HG03378 (cell line): Measurements from ENCODE around the gene GPC1.
"Not testable (repeated sequence)": the region's sequence is repeated elsewhere in the genome, so short reads cannot be mapped to it uniquely, and the experiment has no call there.

Source experiments
- ATAC-seq: cut with Tn5 transposase; IDR thresholded peaks from one replicate; pipeline ENCODE4 v1.9.1; 2021; ENCODE audit warnings: mild to moderate bottlenecking, moderate library complexity; ENCODE audit not compliant: unreplicated experiment

Gene GPC1

DNA sequence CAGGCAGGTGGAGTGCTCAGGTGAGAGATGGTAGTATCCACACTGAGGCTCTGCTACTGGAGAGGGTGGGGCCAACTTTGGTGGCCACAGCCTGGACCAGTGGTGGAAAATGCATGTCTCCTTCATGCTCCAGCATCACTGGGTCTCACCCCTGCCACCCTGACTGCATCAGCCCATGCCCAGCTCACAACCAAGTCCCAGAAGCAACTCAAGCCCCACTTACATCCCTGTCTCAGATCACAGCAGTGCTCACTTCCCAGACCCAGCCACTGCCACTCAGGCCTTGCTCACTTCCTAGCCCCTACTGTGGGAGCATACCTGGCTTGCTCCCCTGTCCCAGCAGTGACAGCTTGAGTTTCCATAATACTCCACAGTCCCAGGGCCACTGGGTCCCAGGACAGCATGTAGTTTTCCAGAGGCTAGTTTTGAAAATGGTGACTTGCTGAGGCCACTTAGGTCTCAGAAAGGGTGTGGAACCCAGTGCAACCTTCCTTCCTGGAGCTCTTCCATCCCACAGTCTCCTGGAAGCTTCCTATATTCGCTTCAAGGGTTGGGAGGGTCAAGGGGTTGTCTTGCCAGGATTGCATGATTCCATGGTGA is 58.8 kb downstream of the GPC1 start:
- no peak for ATAC-seq

DNA sequence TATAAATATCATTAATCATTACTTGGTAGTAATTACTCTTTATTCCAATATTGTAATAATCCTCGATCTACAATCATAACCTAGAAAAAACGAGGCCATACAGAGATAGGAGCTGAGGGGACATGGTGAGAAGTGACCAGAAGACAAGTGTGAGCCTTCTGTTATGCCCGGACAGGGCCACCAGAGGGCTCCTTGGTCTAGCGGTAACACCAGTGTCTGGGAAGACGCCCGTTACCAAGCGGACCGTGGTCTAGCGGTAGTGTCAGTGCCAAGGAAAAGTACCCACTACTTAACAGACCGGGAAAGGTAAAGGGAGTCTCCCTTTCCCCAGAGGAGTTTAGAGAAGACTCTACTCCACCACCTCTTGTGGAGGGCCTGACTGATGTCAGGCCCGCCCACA is 59.5 kb downstream of the GPC1 start:
- not testable (repeated sequence) for ATAC-seq

DNA sequence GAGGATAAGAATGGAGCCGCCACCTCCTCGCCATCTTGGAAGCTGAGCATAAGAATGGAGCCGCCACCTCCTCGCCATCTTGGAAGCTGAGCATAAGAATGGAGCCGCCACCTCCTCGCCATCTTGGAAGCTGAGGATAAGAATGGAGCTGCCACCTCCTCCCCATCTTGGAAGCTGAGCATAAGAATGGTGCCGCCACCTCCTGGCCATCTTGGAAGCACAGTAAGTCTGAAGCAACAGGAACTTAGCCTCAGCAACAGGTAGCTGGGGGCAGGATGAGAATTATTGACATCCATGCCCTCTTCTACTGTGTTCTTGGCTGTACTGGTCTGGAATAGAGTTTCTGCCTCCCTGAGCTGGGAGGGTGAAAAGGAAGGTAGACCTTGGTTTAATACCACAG is 61.6 kb downstream of the GPC1 start:
- ATAC-seq = not testable (repeated sequence)

DNA sequence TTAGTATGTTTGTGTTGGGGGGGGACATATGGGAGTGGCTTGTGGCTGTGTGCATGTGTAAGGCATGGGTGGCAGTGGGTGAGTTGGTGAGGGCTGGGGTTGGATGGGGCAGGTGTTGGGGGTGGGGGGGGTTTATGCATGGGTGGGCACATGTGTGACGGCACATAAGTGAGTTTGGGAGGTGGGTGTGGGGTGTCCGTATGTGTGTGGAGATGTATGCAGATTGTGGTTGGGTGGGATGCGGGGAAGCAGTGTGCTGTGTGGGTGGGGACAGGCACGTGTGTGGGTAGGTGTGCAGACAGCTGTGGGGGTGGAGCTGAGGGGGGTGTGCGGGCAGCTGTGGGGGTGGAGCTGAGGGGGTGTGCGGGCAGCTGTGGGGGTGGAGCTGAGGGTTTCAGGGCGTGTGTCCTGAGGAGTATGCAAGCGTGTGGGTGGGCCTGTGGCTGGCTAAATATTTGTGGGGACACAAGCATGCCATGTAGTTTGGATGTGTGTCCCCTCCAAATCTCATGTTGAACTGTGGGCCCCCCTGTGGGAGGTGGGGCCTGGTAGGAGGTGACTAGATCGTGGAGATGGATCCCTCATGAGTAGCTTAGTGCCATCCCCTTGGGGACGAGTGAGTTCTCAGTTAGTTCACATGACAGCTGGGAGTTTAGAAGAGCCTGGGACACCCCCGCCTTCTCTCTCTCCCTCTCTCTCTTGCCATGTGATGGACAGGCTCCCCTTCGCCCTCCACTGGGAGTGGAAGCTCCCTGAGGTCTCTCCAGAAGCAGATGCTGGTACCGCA is 62.9 kb downstream of the GPC1 start:
- ATAC-seq = no peak

DNA sequence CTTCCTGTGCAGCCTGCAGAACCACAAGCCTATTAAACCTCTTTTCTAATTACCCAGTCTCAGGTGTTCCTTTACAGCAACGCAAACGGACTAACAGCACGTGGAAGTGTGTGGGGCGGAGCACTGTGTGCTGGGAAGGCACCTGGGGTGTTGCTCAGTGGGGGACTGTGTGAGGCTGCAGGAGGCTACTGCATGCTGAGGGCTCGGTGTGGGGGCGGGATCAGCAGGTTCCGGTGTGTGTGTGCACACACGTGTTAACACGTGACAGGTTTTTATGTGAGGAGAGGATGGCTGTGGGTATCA is 63.4 kb downstream of the GPC1 start:
- ATAC-seq = no peak

DNA sequence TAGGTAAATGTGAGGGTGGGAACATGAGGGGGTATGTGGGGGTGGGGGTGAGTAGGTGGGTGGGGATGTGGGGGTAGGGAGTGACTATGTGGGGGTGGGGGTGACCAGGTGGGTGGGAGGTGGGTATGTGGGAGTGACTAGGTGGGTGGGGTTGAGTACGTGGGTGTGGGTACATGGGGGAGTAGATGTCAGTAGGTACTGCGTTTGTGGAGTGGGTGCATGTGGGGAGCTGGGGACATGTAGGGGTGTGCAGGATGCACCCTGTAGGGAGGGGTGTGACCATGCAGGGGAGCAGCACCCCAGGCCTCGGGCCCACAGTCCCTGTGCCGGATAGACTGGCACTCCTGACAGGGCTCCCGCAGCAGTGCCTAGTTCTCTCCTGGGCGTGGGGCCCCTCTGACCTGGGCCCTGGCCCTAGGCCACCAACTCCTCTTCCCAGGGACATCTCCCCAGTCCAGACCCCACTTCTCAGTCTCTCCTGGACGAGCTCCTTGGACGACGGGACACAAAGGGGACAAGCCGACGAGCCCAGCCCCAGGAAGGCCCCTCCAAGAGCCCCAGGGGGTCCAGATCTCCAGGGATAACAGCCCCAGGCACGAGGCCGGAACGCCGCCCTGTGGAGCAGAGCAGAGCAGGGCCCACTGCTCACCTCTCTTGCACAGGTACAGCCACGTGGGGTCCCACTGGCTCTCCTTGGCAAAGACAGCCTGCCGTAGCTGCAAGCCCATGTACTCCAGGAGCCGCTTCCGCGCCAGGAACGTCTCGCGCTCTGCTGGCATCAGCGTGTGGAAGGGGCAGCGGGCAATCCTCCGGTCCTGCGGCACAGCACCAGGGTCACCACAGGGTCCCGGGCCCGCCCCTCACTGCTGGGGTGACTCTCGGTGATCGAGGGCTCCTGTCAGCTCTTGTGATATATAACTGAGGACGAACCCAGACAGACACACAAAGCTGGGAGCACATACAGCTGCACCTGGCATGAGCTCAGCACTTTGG is 64.1 kb downstream of the GPC1 start:
- ATAC-seq = no peak

DNA sequence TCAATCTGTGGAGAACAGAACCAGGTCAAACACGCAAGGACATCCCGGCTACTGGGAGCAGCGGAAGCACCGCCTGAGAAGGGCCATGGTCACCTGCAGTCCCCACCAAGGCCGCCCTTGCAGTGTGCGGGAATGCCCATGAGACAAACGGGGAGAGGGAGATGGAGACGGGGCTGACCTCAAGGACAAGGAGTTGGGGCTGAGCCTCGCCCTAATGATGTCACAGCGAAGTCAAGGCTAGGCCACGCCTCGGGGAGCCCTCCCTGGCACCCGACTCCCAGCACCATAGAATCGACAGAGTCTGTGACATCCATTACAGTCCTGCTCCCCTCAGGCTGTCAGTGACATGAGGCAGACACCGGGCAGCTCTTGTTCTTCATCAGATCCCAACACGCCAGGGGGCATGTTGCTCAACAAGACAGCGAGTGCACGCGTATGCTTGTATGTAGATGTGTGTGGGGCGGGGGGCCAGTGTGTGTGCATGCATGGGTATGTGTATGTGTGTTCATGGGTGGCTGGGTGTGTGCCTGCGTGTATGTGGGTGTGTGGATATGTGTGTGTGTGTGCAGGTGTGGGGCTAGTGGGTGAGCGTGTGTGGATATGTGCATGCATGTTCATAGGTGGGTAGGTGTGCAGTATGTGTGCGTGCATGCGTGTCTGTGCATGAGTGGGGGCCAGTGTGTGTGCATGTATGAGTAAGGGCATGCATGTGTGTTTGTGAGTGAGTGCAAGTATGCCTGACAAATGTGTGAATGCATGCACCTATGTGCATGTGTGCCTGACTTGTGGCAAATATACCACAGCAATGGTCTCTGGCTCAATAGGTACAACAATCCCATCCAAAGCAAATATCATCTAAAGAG is 65.3 kb downstream of the GPC1 start:
- ATAC-seq = no peak

DNA sequence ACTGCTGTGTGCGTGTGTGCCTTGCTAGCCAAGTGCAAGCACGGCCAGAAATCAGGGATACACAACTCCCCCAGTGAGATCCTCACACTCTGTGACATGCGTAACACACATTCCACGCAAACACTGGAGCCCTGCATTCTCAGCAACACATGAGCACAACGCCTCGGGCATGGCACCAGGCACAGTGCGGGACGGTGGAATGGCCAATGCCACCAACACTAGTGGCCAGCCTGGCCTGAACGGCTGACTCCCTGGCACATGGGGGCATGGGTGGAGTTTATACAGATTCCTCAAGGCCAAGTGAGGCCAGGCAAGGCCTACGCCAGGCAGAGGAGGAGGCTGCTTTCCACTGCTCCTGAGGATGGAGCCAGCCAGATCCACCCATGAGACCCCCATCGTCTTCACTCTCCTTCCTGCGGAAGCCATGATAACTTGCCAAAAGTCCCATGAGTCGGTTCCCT is 66.1 kb downstream of the GPC1 start:
- no peak for ATAC-seq

DNA sequence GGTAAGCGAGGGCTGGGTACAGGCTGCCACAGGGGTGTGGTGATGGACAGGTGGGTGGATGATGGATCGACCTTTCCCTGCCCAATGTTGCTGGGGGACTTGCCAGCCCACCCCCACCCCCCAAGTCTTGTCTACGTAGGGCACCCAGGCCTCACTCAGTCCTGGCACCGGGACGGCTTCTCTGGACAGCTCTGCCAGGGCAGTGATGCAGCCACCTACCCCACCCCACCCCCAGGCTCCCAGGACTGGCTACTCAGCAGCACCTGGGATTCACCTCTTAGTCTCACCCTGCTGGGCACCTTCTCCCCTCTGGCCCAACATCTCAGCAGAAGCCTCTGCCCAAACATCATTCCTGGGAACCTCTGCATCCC is 66.6 kb downstream of the GPC1 start:
- no peak for ATAC-seq

DNA sequence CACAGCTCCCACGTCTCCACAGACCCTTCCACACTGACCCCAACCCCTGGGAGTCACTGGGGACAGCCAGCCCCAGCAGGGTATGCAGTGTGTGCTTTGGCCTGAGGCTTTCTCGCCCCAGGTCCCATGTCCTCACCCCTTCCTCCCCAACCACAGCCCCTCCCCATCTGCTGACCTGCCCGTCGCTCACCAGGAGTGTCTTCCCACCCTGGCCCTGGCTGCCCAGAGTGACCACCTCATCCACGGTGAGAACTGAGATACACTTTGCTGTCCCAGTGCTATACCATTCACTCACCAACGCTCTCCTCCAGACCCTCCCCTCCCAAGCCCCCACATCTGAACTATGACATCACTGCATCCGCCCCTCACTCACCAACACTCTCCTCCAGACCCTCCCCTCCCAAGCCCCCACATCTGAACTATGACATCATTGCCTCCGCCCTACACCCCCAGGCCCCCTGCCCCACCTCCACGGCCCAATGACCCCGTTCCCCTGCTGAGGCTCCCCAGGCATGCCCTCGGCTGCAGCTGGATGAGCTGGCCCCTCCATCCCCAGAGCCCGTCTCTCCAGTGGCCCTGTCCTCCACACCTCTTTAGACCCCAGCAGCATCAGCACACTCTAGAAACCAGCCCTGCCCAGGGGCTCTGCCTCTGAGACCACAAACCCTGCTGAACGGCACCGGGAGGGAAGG is 67.1 kb downstream of the GPC1 start:
- no peak for ATAC-seq

DNA sequence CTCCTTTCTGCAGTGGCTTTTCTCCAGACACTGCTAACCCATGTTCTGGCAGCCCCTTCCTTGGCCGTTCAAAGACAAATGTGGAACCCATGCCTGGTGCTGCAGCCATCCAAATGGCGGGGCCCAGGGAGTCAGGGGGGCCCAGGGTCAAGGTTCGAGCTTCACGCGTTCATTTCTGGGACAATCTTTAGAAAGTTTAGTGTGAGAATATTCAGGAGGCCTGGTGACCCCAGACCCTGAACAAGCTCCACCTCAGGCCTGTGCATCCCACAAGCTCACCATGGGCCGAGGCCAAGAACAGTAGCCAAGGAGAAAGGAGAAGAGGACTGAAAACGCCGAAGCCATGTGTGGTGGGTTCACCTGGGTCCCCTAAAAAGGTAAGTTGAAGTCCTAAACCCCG is 67.9 kb downstream of the GPC1 start:
- ATAC-seq = no peak

DNA sequence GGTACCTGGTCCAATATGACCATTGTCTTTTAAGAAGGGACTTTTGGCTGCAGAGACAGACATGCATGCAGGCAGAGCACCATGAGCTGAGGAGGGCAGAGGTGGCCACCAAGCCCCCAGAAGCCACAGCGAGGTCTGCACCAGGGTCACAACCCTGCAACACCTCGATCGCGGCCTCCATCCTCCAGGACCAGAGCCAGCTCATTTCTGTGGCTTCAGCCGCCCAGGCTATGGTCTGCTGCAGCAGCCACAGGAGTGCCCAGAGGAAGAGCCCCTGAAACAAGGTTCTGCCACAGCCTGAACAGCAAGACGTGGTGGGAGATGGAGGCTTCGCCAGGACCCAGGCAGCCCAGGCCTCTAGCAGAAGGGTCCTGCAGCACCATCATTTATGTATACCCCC is 68.4 kb downstream of the GPC1 start:
- no peak for ATAC-seq

DNA sequence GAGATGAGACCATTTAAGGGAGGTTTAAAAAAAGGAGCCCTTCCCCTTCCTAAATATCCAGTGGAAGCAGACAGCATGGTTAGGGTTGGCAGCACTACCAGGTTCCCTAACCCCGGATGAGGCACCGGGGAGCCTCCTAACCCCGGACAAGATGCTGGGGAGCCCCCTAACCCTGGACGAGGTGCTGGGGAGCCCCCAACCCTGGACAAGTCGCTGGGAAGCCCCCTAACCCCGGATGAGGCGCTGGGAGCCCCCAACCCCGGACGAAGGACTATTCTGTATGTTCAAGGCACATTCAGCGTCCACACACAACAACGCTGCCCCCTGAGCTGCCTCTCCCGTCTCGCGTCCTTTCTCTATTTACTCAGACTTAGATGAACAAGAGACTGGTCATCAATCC is 70.4 kb downstream of the GPC1 start:
- ATAC-seq = no peak

DNA sequence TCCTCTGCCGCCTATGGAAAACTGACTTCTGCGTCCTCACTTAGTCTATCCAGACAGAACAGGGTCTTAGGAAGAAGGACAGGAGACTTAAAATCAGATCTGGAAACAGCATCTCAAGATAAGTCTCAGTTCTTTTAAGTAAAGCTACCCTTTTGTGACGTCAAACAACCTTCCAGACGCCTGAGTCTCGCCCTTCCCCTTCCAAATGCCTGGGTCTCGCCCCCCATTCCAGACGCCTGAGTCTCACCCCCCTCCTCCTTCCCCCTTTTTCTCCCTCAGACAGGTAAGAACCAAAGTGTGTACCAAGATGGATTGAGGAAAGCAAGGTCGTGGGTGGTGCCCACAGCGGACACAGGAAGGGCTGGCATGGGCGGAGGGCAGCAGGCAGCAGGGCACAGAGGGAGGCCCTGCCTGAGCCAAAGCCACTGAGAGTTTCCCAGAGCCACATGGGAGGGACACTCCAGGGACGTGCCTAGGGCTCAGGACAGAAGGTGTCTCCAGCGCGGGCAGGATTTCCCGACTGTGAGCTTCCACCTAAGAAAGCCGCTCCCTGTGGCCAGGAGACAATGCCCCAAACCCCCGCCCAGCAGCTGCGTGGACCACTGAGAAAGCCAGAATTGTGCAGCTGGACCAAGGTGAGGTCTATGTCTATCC is 71.1 kb downstream of the GPC1 start:
- ATAC-seq = no peak

DNA sequence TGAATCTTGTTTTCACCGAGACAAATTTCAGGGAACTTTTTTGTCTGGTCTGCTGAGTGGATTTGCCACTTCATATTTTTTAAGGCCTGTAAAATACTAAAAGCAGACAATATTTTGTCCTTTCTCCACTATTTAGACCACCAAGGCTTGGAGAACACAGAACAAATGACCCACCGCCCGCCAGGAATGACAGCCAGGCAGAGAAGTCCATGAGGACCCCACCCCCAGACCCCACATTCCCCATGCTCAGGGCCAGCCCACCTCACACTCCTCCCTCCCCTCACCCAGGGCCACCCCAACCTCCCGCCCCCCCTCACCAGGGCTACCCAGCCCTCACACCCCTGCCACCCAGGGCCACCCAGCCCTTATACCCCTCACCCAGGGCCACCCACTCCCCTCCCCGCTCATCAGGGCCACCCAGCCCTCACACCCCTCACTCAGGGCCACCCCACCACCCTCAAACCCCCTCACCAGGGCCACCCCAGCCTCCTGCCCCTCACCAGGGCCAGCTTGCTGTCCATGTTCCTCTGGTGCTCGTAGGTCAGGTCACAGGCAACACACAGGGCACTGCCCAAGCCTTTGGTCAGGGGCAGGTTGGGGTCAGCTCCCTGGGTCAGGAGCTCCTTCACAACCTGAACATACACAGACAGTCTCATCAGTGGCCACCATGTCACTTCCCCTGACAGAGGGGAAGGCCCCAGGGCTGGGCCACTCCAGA is 71.8 kb downstream of the GPC1 start:
- ATAC-seq = no peak

DNA sequence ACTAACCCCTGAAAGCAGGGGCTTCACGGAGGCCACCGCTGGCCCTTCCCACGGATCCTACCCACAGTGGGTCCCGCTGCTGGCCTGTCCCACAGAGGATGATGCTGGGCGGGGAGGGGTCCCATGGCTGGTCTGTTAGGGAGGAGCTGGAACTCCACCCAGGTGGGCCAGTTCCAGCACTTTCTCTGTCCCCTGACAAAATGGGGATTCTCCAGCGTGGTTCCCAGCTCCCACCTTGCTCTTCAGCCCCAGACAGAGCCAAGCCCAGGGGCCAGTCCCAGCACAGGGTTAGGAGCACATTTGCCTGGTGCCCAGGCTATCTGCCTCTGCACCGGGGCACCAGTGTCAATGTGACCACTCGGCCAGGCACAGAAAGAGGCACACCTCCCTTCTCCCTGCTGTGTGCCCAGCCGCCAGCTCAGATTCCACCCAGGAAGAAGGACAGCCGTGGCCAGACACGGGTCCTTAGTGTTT is 72.4 kb downstream of the GPC1 start:
- ATAC-seq = no peak

DNA sequence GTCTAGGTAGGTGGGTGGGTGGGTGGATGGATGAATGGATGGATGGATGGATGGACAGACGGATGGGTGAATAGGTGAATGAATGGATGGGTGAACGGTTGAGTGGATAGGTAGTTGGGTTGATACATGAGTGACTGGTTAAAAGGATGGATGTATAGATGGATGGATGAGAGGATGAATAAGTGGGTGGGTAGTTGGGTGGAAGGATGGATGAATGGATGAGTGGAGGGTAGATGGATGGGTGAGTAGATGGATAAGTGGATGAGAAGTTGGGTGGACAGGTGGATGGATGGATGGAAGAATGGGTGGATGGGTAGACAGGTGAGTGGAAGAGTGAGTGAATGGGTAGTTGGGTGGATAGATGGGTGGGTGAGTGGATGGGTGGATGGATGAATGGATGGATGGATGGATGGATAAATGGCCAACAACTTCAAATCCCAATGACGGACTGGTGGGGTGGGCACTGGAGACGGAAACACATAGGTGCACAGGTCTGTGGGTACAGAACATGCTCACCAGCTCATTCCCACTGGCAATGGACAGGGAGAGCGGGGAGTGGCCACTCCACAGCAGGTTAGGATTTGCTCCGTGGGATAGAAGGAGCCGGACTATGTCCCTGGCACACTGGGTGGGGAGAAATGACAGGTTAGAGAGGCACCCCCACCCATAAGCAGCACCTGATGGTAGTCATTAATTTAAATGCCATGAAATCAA is 73.5 kb downstream of the GPC1 start:
- ATAC-seq = no peak
